ENCODE results near the gene UBE3B.
"Not testable (repeated sequence)": the region's sequence is repeated elsewhere in the genome, so short reads cannot be mapped to it uniquely, and the experiment has no call there.

UBE3B gene

DNA sequence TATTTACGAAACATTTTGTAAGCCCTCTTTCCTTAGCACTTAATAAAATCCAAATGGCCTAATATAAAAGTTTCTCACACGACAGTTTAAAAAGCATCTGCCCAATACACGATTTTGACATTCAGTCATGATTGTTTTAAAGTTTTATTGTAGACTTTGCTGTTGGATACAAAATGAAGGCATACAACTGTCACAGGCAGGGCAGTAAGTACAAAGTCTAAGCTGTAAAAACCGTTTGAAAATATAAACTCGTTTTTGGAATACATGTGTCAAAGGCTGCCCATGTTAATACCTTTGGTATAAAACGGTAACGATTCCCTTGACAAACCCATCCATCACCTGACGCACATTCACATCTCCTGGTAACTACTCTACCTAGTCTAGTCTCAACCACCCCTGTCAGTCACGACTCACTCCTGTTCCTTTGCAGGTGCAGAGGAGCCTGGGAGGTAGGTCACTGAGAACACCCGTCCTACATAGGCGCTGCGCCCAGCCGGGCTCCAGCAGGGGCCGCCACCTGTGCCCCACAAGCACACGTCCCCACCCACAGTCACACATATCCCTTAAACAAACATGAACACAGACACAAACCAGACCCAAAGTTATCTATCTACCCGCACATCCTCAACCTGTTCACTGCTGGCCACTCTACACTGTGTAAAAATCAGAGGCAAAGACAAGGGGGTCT lies 27.4 kb upstream of the UBE3B start:
- no peak for DNase-seq

DNA sequence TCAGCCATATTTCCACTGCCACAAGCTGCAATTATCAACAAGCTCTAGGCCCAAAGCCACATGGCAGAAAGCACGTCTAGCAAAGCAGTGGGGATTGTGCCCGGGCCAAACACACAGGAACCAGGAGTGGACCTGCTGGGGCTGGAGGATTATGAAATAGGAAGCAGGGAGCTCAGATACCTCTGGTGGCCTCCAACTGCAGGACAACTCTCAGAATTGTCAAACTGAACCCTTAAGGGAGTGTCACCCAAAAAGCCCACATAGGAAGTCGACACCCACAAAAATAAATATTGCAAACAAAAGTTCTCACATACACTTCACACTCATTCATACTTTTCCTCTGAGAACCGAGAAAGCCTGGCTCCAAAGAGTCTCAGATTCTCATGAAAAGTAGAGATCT lies 26.5 kb upstream of the UBE3B start:
- DNase-seq: no peak

DNA sequence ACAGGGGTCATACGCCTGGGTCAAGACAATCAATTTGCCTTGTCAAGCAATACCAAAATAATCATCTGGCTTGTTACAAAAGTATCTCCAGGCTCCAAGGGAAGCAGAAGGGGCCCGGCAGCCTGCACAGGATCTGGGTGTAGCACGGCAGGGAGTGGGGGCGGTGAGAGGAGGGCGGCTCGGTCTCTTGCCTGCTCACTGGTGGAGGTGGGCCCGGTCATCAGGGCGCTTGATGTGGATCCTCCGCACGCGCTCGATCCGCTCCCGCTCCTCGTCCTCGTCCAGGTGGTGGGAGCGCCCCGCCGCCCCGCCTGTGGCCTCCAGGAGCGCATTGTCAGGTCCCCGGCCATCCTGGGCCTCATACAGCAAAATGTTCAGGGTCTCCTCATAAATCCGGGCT lies 26.0 kb upstream of the UBE3B start:
- no peak for DNase-seq

DNA sequence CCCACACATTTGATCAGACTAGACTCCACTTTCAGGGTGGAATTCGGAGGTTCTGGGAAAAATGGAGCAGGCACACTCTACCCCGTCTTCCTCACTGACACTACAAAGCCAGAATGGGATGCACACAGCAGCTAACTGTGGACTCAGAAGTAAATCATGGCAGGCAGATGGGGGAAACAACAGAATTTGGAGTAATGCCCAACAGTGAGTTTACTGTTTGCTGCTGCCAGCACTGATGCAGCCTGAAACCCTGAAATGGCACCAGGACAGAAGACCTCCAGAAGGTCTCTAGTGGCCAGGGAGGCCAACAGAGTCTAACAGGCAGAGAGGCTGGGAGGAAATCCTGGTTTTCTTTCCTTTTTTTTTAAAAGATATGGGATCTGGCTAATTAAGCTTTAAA lies 24.9 kb upstream of the UBE3B start:
- no peak for DNase-seq

DNA sequence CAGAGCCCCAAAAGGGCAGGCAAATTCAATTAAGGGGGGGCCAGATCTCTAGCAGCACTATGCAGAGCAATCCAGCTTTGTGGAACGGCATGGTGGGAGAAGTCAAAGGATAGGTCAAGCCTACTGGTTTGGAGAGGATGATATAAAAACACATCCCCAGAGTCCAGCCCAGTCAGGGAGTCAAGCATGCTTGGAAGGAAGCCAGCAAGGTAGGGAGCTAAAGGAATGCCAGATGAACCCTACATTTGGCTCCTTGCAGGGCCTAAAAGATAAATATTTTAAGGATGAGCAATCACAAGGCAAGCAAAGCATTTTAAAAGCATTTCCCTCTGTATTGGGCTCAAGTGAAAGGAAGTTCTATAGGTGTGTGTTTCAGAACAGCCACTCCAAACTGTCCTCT lies 21.7 kb upstream of the UBE3B start:
- peak; percentile 46 for DNase-seq

DNA sequence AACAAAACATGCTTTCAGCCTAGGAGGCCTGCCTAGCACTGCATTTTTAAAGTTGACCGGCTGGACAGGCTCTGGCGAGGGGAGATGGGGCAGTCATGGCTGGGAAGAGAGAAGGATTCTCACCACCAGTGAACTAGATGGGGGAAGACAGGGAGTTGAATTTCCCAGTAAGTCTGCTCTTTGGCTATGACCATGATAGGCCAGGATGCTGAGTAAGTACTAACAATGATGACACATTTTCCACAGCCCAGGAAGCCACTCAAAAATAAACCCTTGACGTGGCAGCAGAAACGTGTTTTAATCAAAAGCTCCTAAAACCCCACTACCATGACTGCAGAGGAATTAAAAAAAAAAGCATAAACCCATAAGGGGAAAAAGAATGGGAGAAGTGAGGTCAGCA lies 19.3 kb upstream of the UBE3B start:
- DNase-seq: peak; percentile 64

DNA sequence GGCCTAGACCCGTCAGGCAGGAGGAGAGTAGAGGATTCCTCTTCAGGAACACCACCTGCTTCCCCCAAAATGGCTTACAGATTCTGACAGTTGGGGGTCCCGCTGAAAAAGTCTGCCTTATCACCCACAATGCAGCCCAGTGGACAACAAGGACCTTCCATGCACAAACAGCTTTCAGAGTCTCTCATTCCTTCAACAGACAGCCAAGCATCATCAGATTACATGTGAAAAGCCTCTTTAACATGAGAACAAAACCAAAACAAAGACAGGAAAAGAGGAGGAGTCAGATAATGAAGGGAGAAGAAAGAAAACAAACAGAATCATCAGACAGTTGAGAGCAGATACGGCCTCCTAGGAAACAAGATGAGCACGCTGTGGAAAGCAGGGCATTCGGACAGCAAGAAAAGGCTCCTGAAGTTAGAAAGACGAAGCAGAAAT lies 18.6 kb upstream of the UBE3B start:
- no peak for DNase-seq

DNA sequence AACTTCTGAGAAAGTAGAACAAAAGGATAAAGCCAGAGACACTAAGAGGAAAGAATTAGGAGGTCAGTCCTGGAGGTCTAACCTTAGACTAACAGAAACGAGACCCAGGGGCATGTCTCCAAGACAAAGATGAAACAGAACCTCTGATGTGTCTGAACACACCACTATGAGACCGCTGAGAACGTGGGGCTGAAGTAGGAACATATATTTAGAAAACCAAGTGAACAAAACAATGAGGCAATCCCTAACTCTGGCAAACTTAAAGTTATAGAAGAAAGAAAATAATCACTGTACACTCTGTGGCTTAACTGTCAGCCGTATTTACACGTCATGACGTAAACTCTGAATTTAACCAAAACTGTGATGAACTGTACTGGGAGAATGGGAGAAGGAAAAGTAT lies 18.2 kb upstream of the UBE3B start:
- DNase-seq: no peak

DNA sequence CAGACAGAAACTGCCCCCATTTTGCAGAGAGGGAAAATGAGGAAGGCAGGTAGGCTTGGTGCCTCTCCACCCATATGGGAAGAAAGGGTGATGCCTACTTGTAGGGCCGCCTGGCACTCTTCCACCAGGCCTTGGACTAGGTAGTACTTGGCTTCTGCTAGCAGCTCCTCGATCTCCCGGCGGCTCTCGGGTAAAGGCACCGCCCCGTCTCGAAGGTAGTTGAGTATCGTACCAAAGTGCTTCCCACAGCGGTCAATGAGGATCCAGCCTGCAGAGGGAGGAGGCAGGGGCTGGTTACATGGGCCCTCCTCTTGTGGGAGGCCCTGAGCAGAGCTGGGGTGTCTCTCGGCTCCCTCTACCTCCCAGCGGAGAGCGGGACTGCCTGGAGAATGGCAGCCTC lies 16.9 kb upstream of the UBE3B start:
- DNase-seq: no peak

DNA sequence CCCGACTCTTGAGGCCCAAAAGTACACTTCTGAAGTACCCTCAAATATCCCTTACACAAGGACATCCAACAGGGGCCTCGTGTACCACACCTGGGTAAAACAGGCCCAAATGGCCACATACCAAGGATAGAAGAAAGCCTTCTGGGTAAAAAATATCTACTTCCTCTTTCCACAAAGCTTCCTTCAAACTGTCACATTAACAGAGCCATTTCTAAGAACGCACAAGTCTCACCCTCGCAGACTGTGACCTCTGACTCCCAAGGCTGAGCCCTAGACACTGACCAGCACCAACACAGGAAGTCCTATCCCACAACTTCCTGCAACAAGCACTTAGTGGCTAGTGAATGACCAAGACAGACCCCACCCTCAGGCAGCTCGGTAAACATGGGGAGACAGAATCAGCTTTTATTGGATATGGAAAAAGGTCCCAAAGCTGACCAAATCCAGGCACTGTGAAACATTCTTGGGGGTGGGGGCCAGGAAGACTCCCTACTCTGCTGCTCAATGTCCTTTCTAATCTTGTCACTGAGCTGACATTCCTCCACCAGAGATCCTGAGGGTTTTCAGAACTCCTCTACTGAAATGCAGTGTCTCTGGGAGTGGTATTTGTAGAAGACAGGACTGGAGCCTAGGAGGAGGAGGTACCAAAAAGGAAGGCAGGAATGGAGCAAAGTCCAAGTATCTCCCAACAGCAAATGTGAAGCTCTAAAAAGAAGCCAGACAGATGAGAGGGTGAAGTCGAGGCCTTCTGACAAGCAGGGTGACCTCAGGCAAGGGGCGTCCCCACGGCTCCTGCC lies 16.2 kb upstream of the UBE3B start:
- no peak for DNase-seq

DNA sequence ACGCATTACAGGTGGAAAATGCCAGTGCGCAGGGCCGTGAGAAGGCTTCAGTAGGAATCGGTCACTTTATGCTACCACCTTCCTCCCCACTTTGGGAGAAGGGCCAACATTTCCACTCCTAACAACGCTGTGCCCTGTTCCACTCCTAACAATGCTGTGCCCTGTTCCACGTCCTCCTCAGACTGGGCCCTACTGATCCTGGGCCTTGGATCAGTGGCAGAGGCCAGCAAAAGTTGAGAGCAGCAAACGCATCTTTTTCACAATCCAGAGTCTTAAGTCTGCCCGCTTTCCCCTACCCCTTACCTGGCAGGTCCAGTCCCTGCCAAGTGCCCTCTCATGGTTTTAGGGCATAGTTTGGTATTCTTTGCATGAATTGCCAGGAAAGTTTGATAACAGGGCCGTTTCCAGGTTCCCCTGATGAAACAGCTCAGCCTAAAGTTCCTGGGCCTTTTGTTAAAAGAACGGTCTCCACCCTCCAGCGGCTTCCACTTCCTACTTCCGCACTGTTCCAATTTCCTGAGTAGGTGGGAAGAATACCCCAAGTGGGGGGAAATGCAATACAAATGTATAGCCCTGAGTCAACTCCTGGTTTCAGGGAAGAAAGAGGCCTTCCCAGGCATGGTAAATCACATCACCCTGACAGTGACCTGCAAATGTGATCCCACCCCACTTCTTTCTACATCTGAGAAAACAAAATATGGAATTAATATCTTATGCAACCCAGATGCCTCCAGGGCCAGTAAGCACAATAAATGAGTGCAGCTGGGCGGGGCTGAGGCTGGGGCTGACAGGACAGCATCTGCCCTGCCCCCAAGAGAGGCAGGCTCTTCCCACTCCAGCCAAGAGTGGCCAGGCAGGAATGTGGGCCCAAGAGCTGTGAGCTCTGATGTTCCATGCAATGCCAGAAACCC lies 15.3 kb upstream of the UBE3B start:
- DNase-seq: peak; percentile 99

DNA sequence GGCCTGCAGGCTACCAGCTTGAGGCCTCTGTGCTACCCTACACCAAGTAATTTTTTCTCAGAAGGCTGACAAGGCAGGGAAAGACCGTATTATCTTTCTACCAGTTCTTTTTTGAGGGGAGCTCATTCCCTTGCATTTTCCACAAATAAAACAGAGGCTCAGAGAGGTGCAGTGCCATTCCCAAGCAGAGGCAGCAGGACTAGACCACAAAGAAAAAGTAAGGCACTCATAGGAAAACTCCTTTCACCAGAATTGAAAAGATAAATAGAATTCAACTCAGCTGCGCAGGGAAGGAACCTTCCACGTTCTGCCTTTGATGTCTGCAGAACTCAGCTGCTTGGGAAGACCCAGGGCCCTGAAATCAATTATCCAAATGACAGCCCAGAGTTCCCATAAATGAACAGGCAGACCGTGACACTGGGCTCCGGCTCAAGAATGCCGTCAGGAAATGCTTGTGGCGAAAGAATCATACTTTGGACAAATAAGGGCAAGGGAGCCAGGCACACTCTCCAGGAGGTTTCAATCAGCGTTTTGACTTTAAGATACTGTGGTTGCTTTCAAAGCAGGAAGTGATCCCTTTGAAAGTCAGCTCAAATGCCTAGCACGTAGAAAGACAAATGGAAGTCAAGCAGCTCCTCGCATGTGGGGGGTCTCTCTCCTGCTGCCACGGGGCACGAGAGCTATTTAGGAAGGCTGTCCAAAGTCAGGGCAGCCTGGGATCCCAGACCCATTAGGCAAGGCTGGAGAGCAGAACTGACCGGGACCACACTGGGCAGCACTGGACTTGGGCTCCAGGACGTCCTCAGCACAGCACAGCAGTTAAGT lies 14.4 kb upstream of the UBE3B start:
- peak; percentile 100 for DNase-seq

DNA sequence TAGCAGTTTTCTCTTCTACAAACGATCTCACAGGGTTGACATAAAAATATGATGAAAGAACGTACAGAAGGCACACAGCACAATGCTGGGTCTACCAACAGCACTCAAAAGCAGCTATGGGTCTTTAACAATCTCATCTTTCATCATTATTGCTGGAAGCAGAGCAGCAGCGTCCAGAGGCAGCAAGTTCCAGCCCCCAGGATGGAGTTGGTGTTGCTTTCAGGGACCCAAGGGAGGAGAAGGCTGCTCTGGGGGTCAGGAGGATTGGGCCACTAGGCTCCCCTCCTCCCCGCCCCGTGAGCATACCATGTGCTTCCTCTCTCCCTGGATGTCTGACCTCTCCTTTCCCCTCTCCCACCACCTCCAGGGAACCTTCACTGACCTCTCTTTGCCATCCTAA lies 13.7 kb upstream of the UBE3B start:
- DNase-seq: peak; percentile 59

DNA sequence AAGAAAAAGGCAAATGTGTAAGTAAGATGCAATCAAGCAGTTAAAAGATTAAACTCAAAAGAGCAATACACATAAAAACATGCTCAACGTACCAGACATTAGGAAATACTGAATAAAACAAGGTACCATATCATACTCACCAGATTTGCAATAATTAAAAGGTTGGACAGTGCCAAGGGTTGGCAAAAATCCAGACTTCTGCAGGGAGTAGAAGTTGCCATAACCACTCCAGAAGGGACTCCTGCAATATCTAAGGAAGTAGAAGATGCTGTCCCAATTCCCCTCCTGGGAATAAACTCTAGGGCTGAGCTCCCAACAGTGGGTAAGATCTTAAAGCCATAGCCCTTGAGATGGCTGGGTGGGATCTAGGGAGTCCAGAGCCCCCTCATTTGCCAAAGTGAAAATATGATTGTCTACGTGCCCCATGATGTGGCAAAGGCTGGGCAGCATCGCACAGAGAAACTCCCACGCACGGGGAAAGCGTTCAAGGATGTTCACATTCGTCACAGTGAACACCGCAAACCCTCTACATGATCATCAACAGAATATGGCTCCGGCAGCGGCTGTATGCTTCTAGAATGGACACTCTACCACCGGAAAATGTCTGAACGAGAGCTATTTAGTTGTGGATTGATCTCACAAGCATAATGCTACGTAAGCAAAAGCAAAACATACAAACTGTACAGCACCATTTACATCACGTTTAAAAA lies 12.6 kb upstream of the UBE3B start:
- DNase-seq: no peak

DNA sequence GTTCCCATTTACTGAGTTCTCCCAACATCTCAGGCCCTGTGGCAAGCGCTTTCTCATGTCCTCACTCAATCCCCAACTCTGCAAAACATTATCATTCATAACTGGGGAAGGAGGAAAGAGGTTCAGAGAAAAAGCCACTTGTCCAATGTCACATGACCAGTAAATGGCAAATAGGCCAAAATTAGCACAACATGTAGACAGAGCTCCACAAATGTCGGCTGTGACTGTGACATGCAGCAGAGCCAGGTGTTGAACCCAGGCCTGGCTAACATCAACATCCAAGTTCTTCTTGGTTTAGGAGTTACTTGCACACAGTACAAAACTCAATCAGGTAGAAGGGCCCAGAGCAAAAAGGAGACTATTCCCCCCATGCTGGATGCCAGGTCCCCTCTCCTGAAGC lies 11.1 kb upstream of the UBE3B start:
- no peak for DNase-seq

DNA sequence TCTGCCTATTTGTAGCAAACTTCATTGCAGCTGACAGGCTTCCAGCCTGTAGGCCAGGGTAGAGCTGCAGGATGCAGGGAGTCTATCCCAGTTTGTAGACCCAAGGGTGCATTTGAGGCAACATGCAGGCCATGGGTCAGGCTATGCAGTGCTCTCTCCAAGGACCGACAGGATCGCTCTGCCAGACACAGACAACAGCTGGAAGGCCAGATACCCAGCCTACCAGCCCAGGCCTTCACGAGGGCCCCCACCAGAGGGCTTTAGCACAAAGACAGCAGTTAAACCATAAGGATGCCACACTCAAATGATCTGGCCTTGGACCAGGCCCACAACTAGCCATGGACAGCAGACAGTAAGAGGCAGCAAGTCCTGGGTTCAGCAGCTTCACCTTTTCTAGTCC lies 10.6 kb upstream of the UBE3B start:
- DNase-seq: no peak

DNA sequence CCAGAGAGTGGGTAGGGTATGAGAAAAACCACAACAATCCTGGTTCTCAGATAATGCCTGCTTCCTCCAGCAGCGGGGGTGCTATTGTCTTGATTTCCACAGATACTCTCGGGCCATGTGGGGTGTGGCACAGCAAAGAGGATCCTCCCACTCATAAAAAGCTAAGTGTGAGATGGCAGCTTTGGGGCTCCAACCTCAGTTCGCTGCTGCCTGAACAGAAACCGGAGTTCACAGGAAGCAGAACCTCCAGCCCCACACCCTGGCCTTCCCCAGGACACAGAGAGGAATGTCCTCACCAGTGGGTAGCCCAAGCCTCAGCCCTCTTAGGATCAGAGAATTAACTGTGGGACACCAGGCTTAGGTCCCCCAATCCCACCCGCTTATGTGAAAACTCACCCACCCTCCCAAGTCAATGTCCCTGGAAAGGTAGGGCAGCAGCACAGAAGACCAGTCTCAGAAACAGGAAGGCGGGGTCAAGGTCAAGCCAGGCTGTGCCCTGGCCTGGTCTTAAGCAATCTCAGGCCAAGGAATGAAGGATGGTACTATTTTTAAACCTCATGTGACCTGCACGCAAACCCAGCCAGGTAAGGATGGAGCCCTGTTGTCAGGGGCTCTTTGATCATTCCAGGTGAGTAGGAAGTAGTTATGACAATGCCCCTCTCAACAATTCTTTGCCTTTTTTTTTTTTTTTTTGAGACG lies 9.3 kb upstream of the UBE3B start:
- no peak for DNase-seq

DNA sequence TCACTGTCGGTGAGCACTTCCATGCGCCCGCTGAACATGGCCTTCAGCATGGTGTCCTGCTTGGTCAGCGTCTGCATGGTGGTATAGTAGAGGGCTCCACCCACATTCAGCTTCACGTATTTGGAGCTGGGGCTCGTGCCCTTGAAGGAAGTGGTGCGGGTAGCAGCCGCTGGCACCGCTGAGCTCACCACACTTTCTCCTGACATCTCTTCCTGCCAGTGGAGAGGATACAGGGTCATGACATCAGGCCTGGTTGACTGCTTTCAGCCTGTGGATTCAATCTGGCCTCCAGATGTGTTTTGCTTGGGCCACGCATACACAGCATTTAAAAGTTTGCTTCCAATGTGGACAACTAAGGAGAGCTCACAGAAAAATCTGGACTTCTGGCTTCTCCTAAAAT lies 7.9 kb upstream of the UBE3B start:
- DNase-seq: no peak

DNA sequence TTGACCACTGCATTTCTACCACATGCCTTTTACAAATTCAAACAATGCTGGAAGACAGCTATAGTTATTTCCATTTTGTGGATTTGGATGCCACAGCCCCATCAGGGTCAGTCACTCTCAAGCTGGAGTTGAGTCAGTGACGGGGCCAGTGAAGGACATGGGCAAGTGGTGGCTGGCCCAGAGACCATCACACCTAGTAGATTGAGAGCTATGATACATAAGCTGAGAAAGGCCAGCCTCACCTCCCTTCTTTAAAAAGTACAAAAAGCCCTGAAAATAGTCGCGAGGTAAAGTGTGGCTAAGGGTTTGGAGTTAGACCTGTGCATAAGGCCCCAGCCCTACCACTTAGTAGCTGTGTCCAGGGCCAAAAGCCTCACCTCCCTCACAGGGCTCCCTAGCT lies 4.4 kb upstream of the UBE3B start:
- DNase-seq: no peak

DNA sequence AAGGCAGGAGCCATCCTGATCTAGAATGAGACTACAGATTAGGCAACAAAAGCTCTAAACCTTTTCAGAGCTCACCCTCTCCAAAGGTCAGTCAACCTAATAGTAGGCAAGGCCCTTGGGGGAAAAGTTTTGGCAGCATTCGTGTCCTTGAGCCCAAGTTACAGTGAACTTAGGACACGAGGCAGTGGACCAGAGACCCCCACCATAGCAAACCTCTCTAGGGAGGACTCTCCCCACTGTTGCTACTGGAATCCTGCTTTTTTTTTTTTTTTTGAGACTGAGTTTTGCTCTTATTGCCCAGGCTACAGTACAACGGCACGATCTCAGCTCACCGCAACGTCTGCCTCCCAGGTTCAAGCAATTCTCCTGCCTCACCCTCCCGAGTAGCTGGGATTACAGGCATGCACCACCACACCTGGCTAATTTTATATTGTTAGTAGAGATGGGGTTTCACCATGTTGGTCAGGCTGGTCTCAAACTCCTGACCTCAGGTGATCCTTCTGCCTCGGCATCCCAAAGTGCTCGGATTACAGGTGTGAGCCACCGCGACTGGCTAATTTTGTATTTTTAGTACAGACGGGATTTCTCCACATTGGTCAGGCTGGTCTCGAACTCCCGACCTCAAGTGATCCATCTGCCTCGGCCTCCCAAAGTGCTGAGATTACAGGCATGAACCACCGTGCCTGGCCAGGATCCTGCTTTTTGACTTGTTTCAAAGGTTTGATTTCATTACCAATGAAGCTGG lies 3.7 kb upstream of the UBE3B start:
- DNase-seq: not testable (repeated sequence)

DNA sequence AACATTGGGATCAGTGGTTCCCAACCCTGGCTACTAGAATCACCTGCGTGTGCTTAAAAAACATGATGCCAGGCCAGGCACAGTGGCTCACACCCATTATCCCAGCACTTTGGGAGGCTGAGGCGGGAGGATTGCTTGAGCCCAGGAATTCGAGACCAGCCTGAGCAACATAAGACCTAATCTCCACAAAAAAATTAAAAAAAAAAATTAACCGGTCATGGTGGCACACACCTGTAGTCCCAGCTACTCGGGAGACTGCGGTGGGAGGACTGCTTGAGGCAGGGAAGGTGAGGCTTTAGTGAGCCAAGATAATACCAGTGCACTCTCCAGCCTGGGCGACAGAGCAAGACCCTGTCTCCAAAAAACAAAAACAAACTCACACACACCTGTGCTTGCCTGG lies 2.3 kb upstream of the UBE3B start:
- no peak for DNase-seq
